HG02884 (cell line): ENCODE data around the gene LRP4.

Source experiments
- ATAC-seq: cut with Tn5 transposase; IDR thresholded peaks from one replicate; pipeline ENCODE4 v1.9.1; 2021; ENCODE audit warnings: mild to moderate bottlenecking, moderate library complexity; ENCODE audit not compliant: unreplicated experiment

The LRP4 gene

DNA sequence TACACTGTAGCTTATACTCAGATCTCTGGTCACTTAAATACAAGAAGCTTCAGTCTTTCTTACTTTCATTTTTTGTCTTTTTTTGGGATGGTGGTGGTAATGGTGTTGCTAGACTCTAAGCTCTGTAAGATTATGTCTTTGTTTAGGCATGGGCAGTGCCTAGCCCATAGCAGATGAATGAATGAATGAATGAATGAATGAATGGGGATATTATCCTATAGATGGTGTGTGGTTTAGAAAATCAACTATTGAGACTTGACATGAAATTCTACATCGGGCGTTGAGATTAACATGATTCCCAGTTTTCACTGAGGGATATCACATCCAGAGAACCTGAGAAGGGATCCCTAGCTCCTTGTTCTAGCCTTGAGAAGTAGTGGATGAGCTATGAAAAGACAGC is 62.5 kb downstream of the LRP4 start:
- no peak for ATAC-seq

DNA sequence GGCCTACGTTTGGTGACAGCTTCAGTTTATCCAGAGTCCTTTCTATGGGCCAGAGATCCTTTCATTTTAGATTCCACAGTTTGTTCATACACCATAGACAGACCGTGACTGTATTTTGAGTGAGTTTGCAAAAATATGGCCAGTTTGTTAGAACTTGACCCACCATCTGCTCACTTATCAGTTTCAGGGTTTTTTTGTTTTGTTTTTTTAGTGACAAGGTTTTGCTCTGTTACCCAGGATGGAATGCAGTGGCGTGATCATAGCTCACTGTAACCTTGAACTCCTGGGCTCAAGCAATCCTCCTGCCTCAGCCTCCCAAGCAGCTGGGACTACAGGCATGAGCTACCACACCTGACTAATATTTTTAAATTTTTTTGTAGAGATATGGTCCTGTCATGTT is 63.2 kb downstream of the LRP4 start:
- ATAC-seq: no peak

DNA sequence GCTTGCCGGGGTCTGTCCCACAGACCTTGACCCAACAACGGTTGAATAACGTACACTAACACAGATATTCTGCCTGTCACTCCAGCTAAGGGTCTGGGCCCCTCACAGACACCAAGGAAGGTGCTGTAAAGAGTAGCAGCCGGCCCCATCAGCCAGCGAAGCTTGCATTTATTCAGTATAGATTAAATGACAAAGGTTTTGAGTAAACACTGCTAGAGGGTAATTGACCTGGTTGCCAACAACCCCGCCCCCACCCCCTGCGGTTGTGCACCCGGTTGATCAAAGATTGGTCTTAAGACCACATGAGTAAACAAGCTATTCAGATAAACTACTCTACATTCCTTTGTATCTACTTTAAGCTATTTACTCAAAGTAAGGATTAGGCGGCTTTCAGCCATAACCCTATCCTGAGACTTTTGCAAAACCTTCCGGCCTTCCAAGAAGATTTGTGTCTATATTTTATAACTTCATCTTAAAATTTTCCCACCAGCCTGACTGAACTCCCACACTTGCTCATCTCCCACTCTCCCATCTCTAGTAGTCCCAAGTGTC is 67.4 kb downstream of the LRP4 start:
- no peak for ATAC-seq

DNA sequence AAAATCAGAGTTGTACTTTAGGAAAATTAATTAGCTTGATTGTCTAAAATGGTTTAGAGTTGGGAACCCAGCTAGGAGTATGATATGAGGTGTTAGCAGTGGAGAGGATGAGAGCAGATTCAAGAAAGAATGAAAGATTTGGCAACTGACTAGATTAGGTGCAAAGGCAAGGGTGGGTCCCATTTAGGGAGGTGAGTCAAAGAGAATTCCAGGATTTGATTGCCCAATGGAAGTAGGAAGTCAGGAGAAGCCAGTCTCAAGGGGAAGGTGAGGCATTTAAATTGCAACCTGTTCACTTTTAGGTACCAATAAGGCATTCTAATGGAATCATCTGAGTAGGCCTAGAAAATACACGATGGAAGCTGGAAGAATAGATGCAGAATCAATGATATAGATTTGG is 68.7 kb downstream of the LRP4 start:
- no peak for ATAC-seq

DNA sequence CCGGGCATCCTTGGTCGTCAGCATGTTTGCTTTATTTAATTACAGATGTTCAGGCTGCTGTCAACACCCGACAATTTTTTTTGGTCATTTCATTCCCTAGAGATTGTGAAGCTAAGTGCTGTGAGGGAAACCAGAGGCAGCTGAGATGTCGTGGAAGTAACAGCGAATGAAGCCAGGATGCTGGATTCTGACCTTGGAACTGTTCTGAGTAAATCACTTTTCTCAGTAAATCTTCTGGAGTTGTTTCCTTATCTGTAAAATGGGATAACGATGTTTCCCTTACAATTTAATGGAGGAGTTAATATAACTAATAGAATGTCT is 71.9 kb downstream of the LRP4 start:
- ATAC-seq: peak; percentile 16

DNA sequence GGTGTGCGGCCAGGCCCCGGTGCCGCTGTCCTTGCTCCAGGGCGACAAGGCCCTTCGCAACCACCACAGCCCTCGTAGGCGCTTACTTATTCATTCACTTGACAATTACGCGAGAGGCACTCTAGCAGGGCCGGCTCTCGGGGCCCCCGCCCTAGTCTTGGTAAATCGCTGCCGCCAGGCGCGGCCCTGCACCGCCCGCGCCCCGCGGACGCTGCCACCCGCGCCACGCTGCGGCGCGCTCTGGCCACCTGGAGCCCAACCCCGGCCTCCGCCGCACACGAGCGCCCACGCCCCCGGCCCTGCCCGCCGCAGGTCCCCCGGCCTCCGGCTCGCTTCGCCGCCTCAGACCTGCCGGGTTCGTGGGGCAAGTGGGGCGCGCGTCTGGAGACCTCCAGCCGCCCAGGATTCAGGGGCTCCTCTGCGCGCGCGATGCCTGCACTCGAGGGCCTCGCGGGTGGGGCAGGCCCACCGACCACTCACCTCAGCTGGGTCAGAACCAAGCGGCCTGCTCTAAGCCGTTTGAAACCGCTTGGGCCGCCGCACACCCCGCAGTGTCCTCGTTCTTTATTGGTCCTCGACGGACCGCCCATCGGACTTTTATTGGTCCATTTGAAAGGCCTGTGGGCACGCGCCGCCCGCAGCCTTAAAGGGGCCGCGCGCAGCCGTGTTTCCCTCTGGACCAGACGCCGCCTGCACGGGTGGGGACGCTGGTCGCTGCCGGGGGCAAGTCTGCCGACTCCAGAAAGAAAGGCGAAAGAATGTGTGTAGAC is 72.4 kb downstream of the LRP4 start, which contains the start of gene CKAP5:
CKAP5 (minus strand) TSS at position 541 of the 770 bp plus-strand sequence. CDS start 25,049 bp downstream, outside the sequence.
- peak; percentile 91 for ATAC-seq

DNA sequence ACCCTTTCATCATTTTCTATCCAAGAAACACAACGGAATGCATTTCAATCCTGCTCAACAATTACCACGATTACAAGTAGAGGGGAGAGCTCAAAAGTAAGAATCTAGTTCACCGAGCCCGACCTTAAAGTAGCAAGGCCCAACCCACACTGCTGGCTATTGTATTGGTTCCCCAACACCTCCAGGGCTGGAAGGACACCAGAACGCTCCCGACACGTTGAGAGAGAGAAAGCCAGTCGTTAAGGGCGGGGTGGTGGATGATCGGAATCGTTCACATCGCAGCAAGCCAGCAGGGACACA is 73.0 kb downstream of the LRP4 start:
- no peak for ATAC-seq

DNA sequence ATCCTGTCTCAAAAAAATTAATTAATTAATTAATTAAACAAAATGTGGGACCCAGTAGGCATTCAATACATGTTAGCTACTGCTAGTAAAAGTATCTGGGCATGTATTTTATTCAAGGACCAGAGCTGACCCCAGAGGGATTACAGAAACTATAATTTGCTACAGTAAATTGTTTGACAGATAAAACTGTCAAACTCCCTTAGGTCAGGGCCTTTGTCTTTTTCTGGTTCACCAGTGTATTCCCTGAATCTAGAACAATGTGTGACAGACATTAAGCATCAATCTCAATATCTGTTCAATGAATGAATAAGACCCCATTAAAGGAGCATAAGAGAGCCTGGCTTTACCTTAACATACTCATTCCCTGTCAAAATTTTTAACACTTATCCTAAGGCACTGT is 78.2 kb downstream of the LRP4 start:
- no peak for ATAC-seq

DNA sequence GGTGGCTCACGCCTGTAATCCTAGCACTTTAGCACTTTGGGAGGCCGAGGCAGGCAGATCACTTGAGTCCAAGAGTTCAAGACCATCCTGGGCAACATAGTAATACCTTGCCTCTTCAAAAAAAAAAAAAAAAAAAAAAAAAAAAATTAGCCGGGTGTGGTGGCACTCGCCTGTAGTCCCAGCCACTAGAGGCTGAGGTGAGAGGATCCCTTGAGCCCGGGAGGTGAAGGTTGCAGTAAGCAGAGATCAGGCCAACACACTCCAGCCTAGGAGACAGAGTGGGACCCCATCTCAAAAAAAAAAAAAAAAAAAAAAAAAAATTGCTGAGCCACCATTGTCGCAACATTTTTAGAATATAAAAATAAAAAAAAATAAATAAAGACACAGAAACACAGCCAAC is 79.8 kb downstream of the LRP4 start:
- no peak for ATAC-seq

DNA sequence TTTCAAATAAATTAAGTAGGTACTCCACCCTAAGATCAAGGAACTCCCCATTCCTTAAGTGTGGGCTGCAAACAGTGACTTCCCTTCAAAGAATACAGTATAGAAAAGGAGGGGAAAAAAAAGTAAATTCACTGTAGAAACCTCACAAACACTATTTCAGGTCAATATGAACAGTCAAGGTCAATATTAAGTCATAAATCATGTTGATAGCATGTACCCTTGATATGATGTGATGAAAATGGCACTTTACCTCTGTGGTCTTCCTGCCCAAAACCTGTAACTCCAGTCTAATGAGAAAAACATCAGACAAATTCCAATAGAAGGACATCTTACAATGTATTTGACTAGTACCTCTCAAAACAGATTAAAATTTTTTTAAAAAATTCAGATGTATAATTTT is 80.5 kb downstream of the LRP4 start:
- ATAC-seq: no peak

DNA sequence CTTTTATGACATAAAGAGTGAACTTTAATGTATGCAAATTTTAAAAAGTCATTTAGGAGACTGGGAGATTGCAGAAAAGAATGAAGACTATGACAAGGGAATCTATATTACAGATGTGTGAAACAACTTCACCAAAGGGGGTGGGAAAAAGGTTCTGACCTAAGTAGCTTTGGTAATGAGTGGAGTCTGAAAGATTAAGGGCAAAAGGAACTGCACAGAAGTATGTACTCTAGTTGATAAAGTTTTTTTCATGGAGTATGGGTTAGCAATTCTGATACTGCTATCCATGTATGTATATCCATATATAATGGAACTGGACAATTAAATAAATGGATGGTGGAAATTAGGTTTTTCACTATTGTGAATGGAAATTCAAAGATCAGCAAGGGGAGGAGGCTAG is 81.5 kb downstream of the LRP4 start:
- ATAC-seq: no peak

DNA sequence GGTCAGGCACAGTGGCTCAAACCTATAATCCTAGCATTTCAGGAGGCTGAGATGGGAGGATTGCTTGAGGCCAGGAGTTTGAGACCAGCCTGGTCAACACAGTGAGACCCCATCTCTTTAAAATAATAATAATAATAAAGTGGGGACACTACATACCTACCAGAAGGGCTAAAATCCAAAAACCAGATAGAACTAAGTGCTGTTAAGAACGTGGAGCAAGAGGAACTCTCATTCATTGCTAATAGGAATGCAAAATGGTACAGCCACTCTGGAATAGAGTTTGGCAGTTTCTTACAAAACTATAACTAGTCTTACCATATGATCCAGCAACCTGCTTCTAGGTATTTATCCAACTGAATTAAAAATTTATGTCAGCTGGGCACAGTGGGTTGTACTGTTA is 81.9 kb downstream of the LRP4 start:
- ATAC-seq: no peak

DNA sequence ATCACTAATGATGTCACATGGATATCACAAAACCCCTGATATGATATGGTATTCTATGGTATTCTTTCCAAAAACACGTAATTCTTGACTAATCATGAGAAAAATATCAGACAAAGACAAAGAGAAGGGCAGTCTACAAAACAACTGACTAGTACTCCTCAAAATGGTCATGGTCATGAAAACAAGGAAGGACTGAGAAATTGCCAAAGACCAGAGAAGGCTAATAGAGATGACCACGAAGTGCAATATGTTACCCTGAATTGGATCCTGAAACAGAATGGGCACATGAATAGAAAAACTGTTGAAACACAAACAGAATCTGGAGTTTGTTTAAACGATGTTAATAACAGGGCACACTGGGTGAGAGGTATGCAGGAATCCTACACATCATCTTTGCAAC is 82.5 kb downstream of the LRP4 start:
- ATAC-seq: no peak

DNA sequence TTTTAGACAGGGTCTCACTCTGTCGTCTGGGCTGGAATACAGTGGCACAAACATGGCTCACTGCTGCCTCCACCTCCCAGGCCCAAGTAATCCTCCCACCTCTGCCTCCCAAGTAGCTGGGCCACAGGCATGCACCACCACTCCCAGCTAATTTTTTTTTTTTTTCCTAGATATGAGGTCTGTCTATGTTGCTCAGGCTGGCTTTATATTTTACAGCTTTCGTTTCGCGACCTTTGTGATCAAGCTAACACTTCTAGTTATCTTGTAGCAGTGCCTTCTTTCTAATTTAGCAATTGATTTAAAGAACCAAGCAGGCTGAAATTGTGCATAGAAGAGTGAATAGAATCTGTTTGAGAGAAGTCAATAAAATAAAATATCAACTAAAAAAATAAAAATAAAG is 83.5 kb downstream of the LRP4 start:
- ATAC-seq: no peak

DNA sequence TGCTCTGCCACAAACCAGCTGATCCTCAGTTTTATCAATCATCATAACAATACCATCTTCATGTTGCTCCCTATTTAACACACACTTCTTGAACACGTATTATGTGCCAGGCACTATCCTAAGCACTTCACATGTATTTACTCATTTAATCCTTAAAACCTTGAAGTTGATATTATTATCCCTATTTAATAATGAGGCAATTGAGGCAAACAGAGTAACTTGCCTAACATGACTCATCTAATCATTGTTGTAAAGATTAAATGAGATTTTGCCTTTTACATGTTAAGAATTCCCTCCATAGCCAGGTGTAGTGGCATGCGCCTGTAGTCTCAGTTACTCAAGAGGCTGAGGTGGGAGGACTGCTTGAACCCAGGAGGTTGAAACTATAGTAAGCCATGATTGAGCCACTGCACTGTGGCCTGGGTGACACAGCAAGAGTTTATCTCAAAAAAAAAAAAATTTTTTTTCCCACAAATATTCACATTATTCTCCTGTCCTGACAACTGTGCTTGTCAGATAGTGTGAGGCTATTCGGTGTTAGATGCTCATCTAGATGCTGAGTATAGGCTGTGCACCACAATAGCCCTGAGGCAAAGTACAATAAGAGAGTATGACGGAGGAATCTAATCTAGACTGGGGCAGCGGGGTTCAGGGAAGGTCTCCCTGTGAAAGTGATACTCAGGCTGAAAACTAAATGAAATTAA is 85.7 kb downstream of the LRP4 start:
- ATAC-seq: no peak

DNA sequence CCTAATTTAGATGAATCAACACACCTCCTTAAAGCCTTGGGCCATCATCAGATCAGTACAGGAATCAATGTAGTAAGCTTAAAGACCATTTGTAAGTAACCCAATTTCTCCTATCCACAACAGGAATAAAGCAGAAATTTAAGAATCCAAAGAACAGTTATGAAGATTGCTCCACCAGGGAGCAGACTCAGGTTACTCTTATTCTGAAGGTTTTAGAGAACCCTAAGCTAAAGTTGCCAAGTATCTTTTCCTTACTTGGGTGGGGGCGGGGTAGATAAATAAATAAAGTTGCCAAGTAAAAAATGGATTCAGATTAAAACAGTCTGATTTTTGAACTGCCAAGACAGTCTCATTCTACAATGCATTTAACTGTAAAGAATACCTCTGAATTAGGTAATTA is 90.4 kb downstream of the LRP4 start:
- ATAC-seq: no peak

DNA sequence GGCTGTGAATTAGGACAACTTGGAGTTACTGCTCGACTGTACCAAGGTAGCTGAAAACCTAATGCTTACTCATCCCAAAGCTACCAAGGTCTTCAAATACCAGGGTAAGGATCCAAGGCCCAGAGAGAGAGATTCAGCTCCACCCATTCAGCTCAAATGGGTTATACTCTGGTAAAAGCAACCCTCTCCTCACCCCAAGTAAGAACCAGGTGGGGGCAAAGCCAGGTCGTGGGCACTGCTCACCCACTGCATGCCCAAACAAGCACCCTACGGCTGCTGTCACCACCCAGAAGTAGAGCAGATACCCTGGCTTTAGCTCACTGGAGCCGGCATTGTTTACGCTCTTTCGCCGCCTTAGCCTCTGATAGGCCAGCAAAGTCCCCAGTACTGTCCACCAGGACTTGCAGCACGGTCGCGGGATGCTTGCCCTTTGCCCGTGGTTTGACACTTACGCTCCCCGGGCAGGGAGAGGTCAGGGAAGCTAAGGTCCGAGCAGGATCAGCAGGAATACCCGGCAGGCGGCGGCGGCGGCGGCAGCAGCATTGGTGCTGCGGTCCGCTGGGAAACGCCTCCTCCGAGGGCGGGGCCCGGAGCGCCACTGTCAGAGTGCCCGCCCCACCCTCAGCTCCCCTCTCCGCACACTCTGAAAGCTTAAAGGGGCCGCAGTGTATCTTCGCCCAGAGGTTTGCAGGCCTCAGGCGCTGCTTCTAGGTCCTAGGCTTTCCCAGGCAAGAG is 91.9 kb downstream of the LRP4 start:
- peak; percentile 98 for ATAC-seq

DNA sequence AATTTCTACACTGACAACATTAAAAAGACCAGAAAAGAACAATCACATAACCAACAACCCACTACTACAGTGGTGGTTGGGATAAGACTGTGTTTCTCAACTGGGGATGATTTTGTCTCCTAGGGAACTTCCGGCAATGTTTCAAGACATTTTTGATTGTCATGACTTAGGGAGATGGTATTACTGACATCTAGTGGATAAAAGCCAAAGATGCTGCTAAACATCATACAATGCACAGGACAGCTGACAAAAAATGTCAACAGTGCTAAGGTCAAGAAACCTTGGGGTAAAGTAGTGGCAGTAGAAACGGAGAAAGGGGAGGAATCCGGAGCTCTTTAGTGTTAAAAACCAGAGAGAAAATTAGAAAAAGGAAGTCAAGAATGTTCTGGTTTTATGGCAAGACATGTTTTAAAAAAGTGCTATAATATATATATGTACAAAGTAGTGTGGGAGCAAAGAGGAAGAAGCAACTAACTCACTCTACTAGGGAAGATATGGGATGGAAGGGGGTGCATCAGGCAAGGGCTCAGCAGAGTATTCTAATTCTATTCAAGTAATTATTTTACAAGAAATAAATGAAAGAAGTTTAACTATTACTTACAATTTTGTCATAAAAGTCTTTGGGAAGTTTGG is 109.4 kb downstream of the LRP4 start:
- no peak for ATAC-seq
